OCI-LY1 (cell line): ENCODE measurements around the gene KRT20.

Experiments
- H2AFZ ChIP-seq: fragments of 200-600 bp; sonication (generic), shearing (Covaris generic); 2 replicates; pipeline ENCODE4 v1.6.0; 2014; ENCODE audit warnings: antibody characterized with exemption, mild to moderate bottlenecking, low read length
- H3F3A ChIP-seq: fragments of 200-600 bp; sonication (generic), shearing (Covaris generic); 2 replicates; pipeline ENCODE4 v1.6.0; 2014; ENCODE audit warnings: mild to moderate bottlenecking, antibody characterized with exemption, low read length, moderate library complexity; ENCODE audit not compliant: insufficient read depth
- H3K27ac ChIP-seq: fragments of 200-600 bp; sonication (generic); 2 replicates; pipeline ENCODE4 v1.5.1; 2014; ENCODE audit warnings: low read length, mixed run types, mild to moderate bottlenecking, low read depth; ENCODE audit not compliant: poor library complexity, severe bottlenecking
- H3K27me3 ChIP-seq: fragments of 200-600 bp; sonication (generic); 2 replicates; pipeline ENCODE4 v1.6.0; 2014; ENCODE audit warnings: antibody characterized with exemption, mild to moderate bottlenecking, low read length, moderate library complexity; ENCODE audit not compliant: insufficient read depth
- H3K36me3 ChIP-seq: fragments of 200-600 bp; sonication (generic); 2 replicates; pipeline ENCODE4 v1.6.1; 2014; ENCODE audit warnings: mild to moderate bottlenecking, antibody characterized with exemption, low read length, moderate library complexity, mixed read lengths; ENCODE audit not compliant: insufficient read depth
- H3K4me1 ChIP-seq: fragments of 200-600 bp; sonication (generic); 2 replicates; pipeline ENCODE4 v1.5.1; 2014; ENCODE audit warnings: mild to moderate bottlenecking, low read length, moderate library complexity; ENCODE audit not compliant: insufficient read depth, severe bottlenecking
- H3K4me2 ChIP-seq: fragments of 200-600 bp; sonication (generic), shearing (Covaris generic); 2 replicates; pipeline ENCODE4 v1.6.1; 2014; ENCODE audit warnings: low read length
- H3K4me3 ChIP-seq: fragments of 200-600 bp; sonication (generic); 2 replicates; pipeline ENCODE4 v1.5.1; 2014; ENCODE audit warnings: low read length, low read depth, mild to moderate bottlenecking, mixed read lengths; ENCODE audit not compliant: poor library complexity, severe bottlenecking
- H3K79me2 ChIP-seq: fragments of 200-600 bp; shearing (Covaris generic); 2 replicates; pipeline ENCODE4 v1.6.1; 2016; ENCODE audit warnings: mixed run types, low read length, mixed read lengths; ENCODE audit not compliant: insufficient read depth
- H3K9ac ChIP-seq: fragments of 200-600 bp; sonication (generic), shearing (Covaris generic); 2 replicates; pipeline ENCODE4 v1.6.1; 2014; ENCODE audit warnings: mild to moderate bottlenecking, low read length, mixed read lengths
- H3K9me2 ChIP-seq: fragments of 200-600 bp; sonication (generic), shearing (Covaris generic); 2 replicates; pipeline ENCODE4 v1.6.1; 2014; ENCODE audit warnings: low read depth, mild to moderate bottlenecking, low read length, mixed read lengths
- H3K9me3 ChIP-seq: fragments of 200-600 bp; shearing (Covaris generic); 2 replicates; pipeline ENCODE4 v1.6.1; 2014; ENCODE audit warnings: low read length, mixed read lengths
- H4K20me1 ChIP-seq: fragments of 200-600 bp; sonication (generic), shearing (Covaris generic); 2 replicates; pipeline ENCODE4 v1.6.0; 2016; ENCODE audit warnings: mild to moderate bottlenecking, low read length; ENCODE audit not compliant: insufficient read depth
- EZH2 ChIP-seq: fragments of 200-600 bp; sonication (generic), shearing (Covaris generic); IDR thresholded peaks from 2 replicates; pipeline ENCODE4 v1.8.0; 2017; ENCODE audit warnings: borderline replicate concordance, mixed run types, mild to moderate bottlenecking, antibody characterized with exemption, low read length, moderate library complexity, mixed read lengths
- TF ChIP-seq, protein P1 (sequence below): fragments of 200-600 bp; sonication (generic), shearing (Covaris generic); IDR thresholded peaks from 2 replicates; pipeline ENCODE4 v1.5.1; 2017; ENCODE audit warnings: mild to moderate bottlenecking, antibody characterized with exemption, low read length, moderate library complexity, mixed read lengths

KRT20 gene

DNA sequence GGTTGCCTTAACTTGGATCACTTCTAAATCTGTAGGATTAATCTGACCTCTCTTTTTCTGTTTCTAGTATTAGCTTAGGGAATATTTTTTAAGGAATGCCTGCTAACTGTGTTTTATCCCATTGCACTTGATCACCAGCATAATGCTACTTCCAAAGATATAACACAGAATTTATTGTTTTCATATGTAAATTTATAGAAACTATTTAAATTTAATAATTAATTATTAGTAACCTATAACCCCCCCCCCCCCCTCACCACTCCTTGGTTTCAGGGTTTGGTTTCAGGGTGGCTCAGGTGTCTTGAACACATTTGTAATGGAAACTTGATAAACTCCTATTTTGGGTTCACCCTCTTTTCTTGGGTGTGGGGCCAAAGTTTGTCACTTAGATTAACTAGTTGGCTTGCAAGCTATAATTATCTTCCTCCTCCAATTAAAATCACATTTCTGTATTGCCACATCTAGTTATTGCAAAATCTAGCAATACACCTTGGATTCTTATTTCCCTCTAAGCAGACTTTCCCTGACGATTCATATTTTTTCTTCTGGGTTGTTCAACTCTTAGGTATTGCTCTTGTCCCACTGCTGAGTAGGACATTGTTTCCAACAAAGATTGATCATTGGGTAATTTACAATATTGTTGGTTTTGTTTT, 36.3 kb downstream of the KRT20 start:
- no peak overlapping the region for H3K4me2 ChIP-seq
- H3K36me3 ChIP-seq = no peaks in the 10 kb centered on the region
- no peak overlapping the region for H3K4me3 ChIP-seq
- H3K4me1 ChIP-seq = no peaks in the 10 kb centered on the region
- H3K27me3 ChIP-seq = no peaks in the 10 kb centered on the region; the same call in 1 of the 2 replicates
- H3K9me2 ChIP-seq = no peaks in the 10 kb centered on the region
- H3K9ac ChIP-seq = no peak overlapping the region
- no peaks in the 10 kb centered on the region for H3F3A ChIP-seq
- TF ChIP-seq, protein P1, sequence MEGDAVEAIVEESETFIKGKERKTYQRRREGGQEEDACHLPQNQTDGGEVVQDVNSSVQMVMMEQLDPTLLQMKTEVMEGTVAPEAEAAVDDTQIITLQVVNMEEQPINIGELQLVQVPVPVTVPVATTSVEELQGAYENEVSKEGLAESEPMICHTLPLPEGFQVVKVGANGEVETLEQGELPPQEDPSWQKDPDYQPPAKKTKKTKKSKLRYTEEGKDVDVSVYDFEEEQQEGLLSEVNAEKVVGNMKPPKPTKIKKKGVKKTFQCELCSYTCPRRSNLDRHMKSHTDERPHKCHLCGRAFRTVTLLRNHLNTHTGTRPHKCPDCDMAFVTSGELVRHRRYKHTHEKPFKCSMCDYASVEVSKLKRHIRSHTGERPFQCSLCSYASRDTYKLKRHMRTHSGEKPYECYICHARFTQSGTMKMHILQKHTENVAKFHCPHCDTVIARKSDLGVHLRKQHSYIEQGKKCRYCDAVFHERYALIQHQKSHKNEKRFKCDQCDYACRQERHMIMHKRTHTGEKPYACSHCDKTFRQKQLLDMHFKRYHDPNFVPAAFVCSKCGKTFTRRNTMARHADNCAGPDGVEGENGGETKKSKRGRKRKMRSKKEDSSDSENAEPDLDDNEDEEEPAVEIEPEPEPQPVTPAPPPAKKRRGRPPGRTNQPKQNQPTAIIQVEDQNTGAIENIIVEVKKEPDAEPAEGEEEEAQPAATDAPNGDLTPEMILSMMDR = no peak
- TF ChIP-seq EZH2 = no peak
- H3K27ac ChIP-seq = no peak overlapping the region
- H4K20me1 ChIP-seq = no peaks in the 10 kb centered on the region
- H3K9me3 ChIP-seq = no peaks in the 10 kb centered on the region
- no peaks in the 10 kb centered on the region for H3K79me2 ChIP-seq
- no peak overlapping the region for H2AFZ ChIP-seq

DNA sequence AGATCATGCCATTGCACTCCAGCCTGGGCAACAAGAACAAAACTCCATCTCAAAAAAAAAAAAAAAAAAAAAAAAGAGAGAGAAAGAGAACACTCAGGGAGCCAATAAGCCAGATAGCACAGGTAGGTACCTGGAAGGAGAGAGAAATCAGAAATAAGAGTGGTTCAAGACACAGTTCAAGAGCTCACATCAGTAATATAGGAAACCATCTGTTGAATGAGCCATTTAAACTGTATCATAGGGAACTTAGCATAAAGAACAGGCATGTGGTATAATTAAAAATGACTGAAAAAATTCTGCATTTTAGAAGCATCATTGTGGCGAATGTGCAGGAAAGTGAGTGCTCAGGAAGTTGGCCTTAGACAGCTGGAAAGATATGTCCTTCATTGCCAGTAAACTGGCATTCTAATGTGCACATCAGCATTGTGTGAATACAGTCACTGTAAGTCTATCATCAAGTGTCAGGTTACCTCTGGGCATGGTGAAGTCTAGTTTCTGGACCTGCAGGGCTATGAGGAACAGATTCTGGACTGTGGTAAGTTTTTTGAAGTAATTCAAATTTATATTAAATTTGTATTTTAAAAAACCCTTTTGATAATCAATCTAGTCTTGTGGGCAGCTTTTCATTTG, 38.4 kb downstream of the KRT20 start:
- no peaks in the 10 kb centered on the region for H3K36me3 ChIP-seq
- no peaks in the 10 kb centered on the region for H4K20me1 ChIP-seq
- no peak overlapping the region for H3K4me3 ChIP-seq
- no peaks in the 10 kb centered on the region for H3K4me1 ChIP-seq
- no peaks in the 10 kb centered on the region for H3K9me2 ChIP-seq
- no peaks in the 10 kb centered on the region for H3K79me2 ChIP-seq
- H3K27me3 ChIP-seq = no peaks in the 10 kb centered on the region; the same call in 1 of the 2 replicates
- H3K9ac ChIP-seq = no peak overlapping the region
- no peak overlapping the region for H2AFZ ChIP-seq
- H3K4me2 ChIP-seq = no peak overlapping the region
- no peak for TF ChIP-seq EZH2
- TF ChIP-seq, protein P1 = no peak
- H3F3A ChIP-seq = no peaks in the 10 kb centered on the region
- no peak overlapping the region for H3K27ac ChIP-seq
- no peaks in the 10 kb centered on the region for H3K9me3 ChIP-seq

DNA sequence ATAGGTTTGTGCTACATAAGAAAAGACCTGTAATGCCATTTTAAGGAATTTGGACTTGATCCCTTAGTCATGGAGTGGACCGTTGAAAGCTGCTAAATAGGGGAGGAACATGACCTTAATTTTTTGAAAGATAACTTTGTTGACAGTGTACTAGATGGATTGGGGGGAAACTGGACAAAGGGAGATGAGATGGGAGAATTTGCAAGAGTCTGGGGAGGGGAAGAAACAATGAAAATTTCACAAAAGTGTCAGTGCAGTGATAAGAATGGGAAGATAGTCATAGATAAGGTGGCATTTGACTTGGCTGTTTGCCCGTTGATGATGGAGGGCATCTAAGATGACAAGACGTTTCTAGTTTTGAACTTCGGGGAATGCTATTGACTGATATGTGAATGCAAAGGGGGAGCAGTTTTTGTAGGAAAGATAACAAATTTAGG, 40.4 kb downstream of the KRT20 start:
- no peaks in the 10 kb centered on the region for H3K9me2 ChIP-seq
- no peaks in the 10 kb centered on the region; the same call in 1 of the 2 replicates for H3K27me3 ChIP-seq
- H3K4me1 ChIP-seq = no peaks in the 10 kb centered on the region
- H3K36me3 ChIP-seq = no peaks in the 10 kb centered on the region
- H3F3A ChIP-seq = no peaks in the 10 kb centered on the region
- H3K27ac ChIP-seq = no peak overlapping the region
- TF ChIP-seq EZH2 = no peak
- TF ChIP-seq, protein P1 = no peak
- H3K79me2 ChIP-seq = no peaks in the 10 kb centered on the region
- no peak overlapping the region for H3K4me2 ChIP-seq
- H3K4me3 ChIP-seq = no peak overlapping the region
- H2AFZ ChIP-seq = no peak overlapping the region
- no peaks in the 10 kb centered on the region for H3K9me3 ChIP-seq
- no peak overlapping the region for H3K9ac ChIP-seq
- H4K20me1 ChIP-seq = no peaks in the 10 kb centered on the region
